Stimulated activated CD8-positive, alpha-beta memory T cell treated with anti-CD3 and anti-CD28 coated beads, Interleukin-2, amount 100 ng/mL, for 48 hours (primary cell): ENCODE results near the gene SLC39A7.
"Not testable (repeated sequence)": the region's sequence is repeated elsewhere in the genome, so short reads cannot be mapped to it uniquely, and the experiment has no call there.

Experiments
- DNase-seq, 2 donors: peaks; one replicate each; pipeline ENCODE4 v3.0.0-alpha.2; 2020; ENCODE audit warnings: low read depth in 2 of 2

Gene SLC39A7

GRCh38 chr6:33205191-33206026, 4.7 kb downstream of the SLC39A7 start:
- peak; percentile 34 to 47 for DNase-seq

GRCh38 chr6:33206027-33206863, 5.6 kb downstream of the SLC39A7 start:
- DNase-seq: no peak

GRCh38 chr6:33206864-33207551, 6.3 kb downstream of the SLC39A7 start:
- no peak for DNase-seq

GRCh38 chr6:33207552-33208090, 7.0 kb downstream of the SLC39A7 start:
- DNase-seq: no peak

GRCh38 chr6:33208091-33208967, 7.7 kb downstream of the SLC39A7 start, which contains the start of gene RING1:
RING1 (plus strand) TSS chr6:33208500; CDS start chr6:33208823, 323 bp downstream.
- peak; percentile 75 to 79 for DNase-seq

GRCh38 chr6:33209856-33210255, 9.2 kb downstream of the SLC39A7 start:
- no peak for DNase-seq

GRCh38 chr6:33211136-33211535, 10.5 kb downstream of the SLC39A7 start:
- DNase-seq: no peak

- no peak for DNase-seq
Observed at GRCh38 chr6:33211666-33212422, 11.2 kb downstream of the SLC39A7 start.

GRCh38 chr6:33212857-33213165, 12.1 kb downstream of the SLC39A7 start:
- no peak for DNase-seq

GRCh38 chr6:33213166-33213988, 12.7 kb downstream of the SLC39A7 start:
- no peak for DNase-seq

GRCh38 chr6:33213989-33214335, 13.3 kb downstream of the SLC39A7 start:
- no peak for DNase-seq

GRCh38 chr6:33215271-33216116, 14.8 kb downstream of the SLC39A7 start:
- no peak for DNase-seq

GRCh38 chr6:33216117-33216649, 15.5 kb downstream of the SLC39A7 start:
- no peak for DNase-seq

- DNase-seq: no peak
Observed at GRCh38 chr6:33217246-33217645, 16.6 kb downstream of the SLC39A7 start.

- DNase-seq: no peak
Observed at GRCh38 chr6:33217681-33218080, 17.0 kb downstream of the SLC39A7 start.

GRCh38 chr6:33226503-33227120, 25.9 kb downstream of the SLC39A7 start:
- DNase-seq: not testable (repeated sequence)

GRCh38 chr6:33235221-33235634, 34.6 kb downstream of the SLC39A7 start:
- no peak for DNase-seq

- no peak for DNase-seq
Observed at GRCh38 chr6:33236328-33236727, 35.7 kb downstream of the SLC39A7 start.
